ENCODE measurements around the gene DLG2. TPM values are rescaled to one million over a fixed set of nuclear protein-coding genes. Genes with fewer than 3 reads are reported as not detected.

DLG2 gene
- polyA plus RNA-seq, 4 donors: 6.8 to 14.7 (median 13.2) TPM

- no peak for DNase-seq (ENCODE audit: low read depth in 4 of 4, low spot score in 3 of 4)
These were observed 1366.3 kb downstream of the DLG2 start for GRCh38 chr11:84260862-84261261.

GRCh38 chr11:84256618-84257017 lies 1370.5 kb downstream of the DLG2 start:
- DNase-seq (ENCODE audit: low read depth in 4 of 4, low spot score in 3 of 4): no peak

GRCh38 chr11:84255483-84255882 lies 1371.7 kb downstream of the DLG2 start:
- DNase-seq (ENCODE audit: low read depth in 4 of 4, low spot score in 3 of 4): no peak

GRCh38 chr11:84250834-84251613 lies 1376.1 kb downstream of the DLG2 start:
- DNase-seq (ENCODE audit: low read depth in 4 of 4, low spot score in 3 of 4): no peak

- no peak for DNase-seq (ENCODE audit: low read depth in 4 of 4, low spot score in 3 of 4)
These were observed 1377.6 kb downstream of the DLG2 start for GRCh38 chr11:84249344-84250135.

- no peak for DNase-seq (ENCODE audit: low read depth in 4 of 4, low spot score in 3 of 4)
These were observed 1379.2 kb downstream of the DLG2 start for GRCh38 chr11:84247926-84248325.

GRCh38 chr11:84247129-84247528 lies 1380.0 kb downstream of the DLG2 start:
- no peak for DNase-seq (ENCODE audit: low read depth in 4 of 4, low spot score in 3 of 4)

- DNase-seq (ENCODE audit: low read depth in 4 of 4, low spot score in 3 of 4): no peak
These were observed 1383.4 kb downstream of the DLG2 start for GRCh38 chr11:84243629-84244263.

- DNase-seq (ENCODE audit: low read depth in 4 of 4, low spot score in 3 of 4): no peak
These were observed 1385.6 kb downstream of the DLG2 start for GRCh38 chr11:84241343-84242131.

GRCh38 chr11:84240847-84241246 lies 1386.3 kb downstream of the DLG2 start:
- no peak for DNase-seq (ENCODE audit: low read depth in 4 of 4, low spot score in 3 of 4)

GRCh38 chr11:84236436-84236835 lies 1390.7 kb downstream of the DLG2 start:
- no peak for DNase-seq (ENCODE audit: low read depth in 4 of 4, low spot score in 3 of 4)

GRCh38 chr11:84234462-84235202 lies 1392.5 kb downstream of the DLG2 start:
- DNase-seq (ENCODE audit: low read depth in 4 of 4, low spot score in 3 of 4): no peak

GRCh38 chr11:84234011-84234410 lies 1393.1 kb downstream of the DLG2 start:
- DNase-seq (ENCODE audit: low read depth in 4 of 4, low spot score in 3 of 4): no peak

GRCh38 chr11:84232511-84232910 lies 1394.6 kb downstream of the DLG2 start:
- DNase-seq (ENCODE audit: low read depth in 4 of 4, low spot score in 3 of 4): no peak

- no peak for DNase-seq (ENCODE audit: low read depth in 4 of 4, low spot score in 3 of 4)
These were observed 1396.7 kb downstream of the DLG2 start for GRCh38 chr11:84230402-84230801.

GRCh38 chr11:84227970-84228665 lies 1399.0 kb downstream of the DLG2 start:
- DNase-seq (ENCODE audit: low read depth in 4 of 4, low spot score in 3 of 4): no peak

GRCh38 chr11:84224042-84224441 lies 1403.1 kb downstream of the DLG2 start:
- DNase-seq (ENCODE audit: low read depth in 4 of 4, low spot score in 3 of 4): no peak

GRCh38 chr11:84218318-84218717 lies 1408.8 kb downstream of the DLG2 start:
- no peak for DNase-seq (ENCODE audit: low read depth in 4 of 4, low spot score in 3 of 4)

GRCh38 chr11:84215672-84216071 lies 1411.5 kb downstream of the DLG2 start:
- no peak for DNase-seq (ENCODE audit: low read depth in 4 of 4, low spot score in 3 of 4)
